Adrenal gland (tissue), 12 donors: Measurements from ENCODE around the gene LRRK2. TPM values are rescaled to one million over a fixed set of nuclear protein-coding genes. Genes with fewer than 3 reads are reported as not detected.

ENCODE experiments used
- DNase-seq, 7 donors: peaks; one replicate each; pipeline ENCODE4 v3.0.0-alpha.2; 2019 to 2020
- H3K27ac ChIP-seq, 5 donors: fragments of 200-600 bp; sonication (generic) in 4 of 5; 1 replicate in 3 of 5; 2 replicates in 2 of 5; pipeline versions ENCODE4 v1.5.1 to v1.8.0; 2016 to 2020; ENCODE audit warnings: mild to moderate bottlenecking in 1 of 5
- H3K27me3 ChIP-seq: fragments of 200-600 bp; 2 replicates; pipeline ENCODE4 v1.8.0; 2021
- H3K36me3 ChIP-seq, 2 donors: fragments of 200-600 bp; replicated peaks in 1 of 2; 1 replicate in 1 of 2; 2 replicates in 1 of 2; pipeline versions ENCODE4 v1.5.1 to v1.8.0; 2018 to 2022
- H3K4me1 ChIP-seq, 2 donors: fragments of 200-600 bp; replicated peaks in 1 of 2; 1 replicate in 1 of 2; 2 replicates in 1 of 2; pipeline versions ENCODE4 v1.5.1 to v1.8.0; 2018 to 2021
- H3K4me3 ChIP-seq, 4 donors: fragments of 200-600 bp; sonication (generic) in 3 of 4; one replicate each; pipeline ENCODE4 v1.5.1; 2016 to 2018
- H3K9me3 ChIP-seq, 3 donors: fragments of 200-600 bp; sonication (generic) in 1 of 3; replicated peaks in 1 of 3; 1 replicate in 2 of 3; 2 replicates in 1 of 3; pipeline versions ENCODE4 v1.5.1 to v1.8.0; 2016 to 2021
- POLR2A ChIP-seq, 2 donors: fragments of 450-650 bp; IDR thresholded peaks; one replicate each; pipeline ENCODE4 v1.6.1; 2017; ENCODE audit warnings: antibody characterized with exemption in 2 of 2, mild to moderate bottlenecking in 2 of 2, moderate library complexity in 1 of 2
- WGBS, 4 donors: extraction: QIAGEN DNeasy Blood & Tissue Kit in 2 of 4; methylation state at CpG; one replicate each; pipeline versions ENCODE4 v1.1.5 to v1.1.7; 2013 to 2017; 5-methylcytosine and 5-hydroxymethylcytosine counted together
- intact Hi-C, 2 donors: fragments of 100-400 bp; cut with DNase I; formaldehyde crosslinking; loops; one replicate each; pipeline versions ENCODE4 v1.14.1 to v1.15.0; 2022 to 2023
- polyA plus RNA-seq, 3 donors: library from polyadenylated mRNA; stranded (reverse); fragments of 200-250 nt in 2 of 3; fragments of 350-450 nt in 1 of 3; fragmentation: Illumina TruSeq in 1 of 3; extraction: RNeasy Lipid Tissue Mini Kit (QIAGEN cat#74804) in 1 of 3; gene quantifications; one replicate each; pipeline ENCODE4 v1.2.3, GENCODE V29; 2013 to 2014
- total RNA-seq, 9 donors: library from RNA; depleted of rRNA in 4 of 9; stranded (reverse); fragments of >200 nt in 4 of 9; fragments of 120-200 nt in 1 of 9; fragmentation: NEBNext Ultra II Directional in 1 of 9; extraction: Animal tissue kit (Norgen Biotek cat#: 25700) in 1 of 9; gene quantifications; one replicate each; pipeline versions ENCODE4 v1.1.0 to v1.2.4, GENCODE V29; 2013 to 2023
- TF ChIP-seq, protein P1 (sequence below), 6 experiments: fragments of 450-650 bp in 4 of 6; fragments of 200-600 bp in 2 of 6; sonication (generic) in 1 of 6; IDR thresholded peaks; 1 replicate in 5 of 6; 2 replicates in 1 of 6; pipeline versions ENCODE4 v1.5.1 to v1.8.0; 2016 to 2021; ENCODE audit warnings: antibody characterized with exemption in 6 of 6, mild to moderate bottlenecking in 2 of 6, moderate library complexity in 1 of 6
- donor health status: healthy with polysubstance abuse.
- donor health status: Bipolar disorder and iron deficiency.
- donor health status: DM: yes; HTN: yes; CAD: no.
- donor health status: DM: no; HTN: no; CAD: no.
- donor health status: DM: no; HTN: no; CAD: no.
- donor health status: DM: yes; HTN: yes; CAD: no.

The LRRK2 gene
- total and polyA plus RNA-seq, 12 donors = 2.6 to 25.6 (median 12.2) TPM

DNA sequence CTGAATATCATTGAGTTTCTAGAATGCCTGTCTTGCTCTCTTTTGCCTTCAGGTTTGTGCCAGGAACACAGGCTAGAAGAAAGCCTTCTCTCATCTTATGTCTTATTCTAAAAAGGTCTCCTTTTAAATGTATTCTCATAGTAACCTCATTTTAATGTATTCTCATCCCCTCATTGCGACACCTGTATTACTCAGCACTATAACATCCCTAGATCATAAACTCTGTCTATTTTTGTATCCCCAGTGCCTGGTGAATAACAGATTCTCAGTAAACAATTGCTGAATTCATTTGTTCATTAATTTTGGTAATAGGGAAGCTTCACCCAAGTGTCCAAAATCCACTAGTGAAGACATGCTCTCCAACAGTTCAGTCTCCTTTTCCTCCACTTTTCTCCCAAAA lies 8.8 kb upstream of the LRRK2 start:
- Histone ChIP-seq H3K27ac (no peak overlapping the region), H3K4me3 (no peak overlapping the region), H3K36me3 (no peaks in the 10 kb centered on the region), H3K4me1 (no peaks in the 10 kb centered on the region), H3K27me3 (no peaks in the 10 kb centered on the region), H3K9me3 (no peaks in the 10 kb centered on the region)
- 90 to 100% (median 95%) methylated on average over 1 of the region's 1 CpG for WGBS, 4 donors
- no peak for DNase-seq
- TF ChIP-seq, protein P1, sequence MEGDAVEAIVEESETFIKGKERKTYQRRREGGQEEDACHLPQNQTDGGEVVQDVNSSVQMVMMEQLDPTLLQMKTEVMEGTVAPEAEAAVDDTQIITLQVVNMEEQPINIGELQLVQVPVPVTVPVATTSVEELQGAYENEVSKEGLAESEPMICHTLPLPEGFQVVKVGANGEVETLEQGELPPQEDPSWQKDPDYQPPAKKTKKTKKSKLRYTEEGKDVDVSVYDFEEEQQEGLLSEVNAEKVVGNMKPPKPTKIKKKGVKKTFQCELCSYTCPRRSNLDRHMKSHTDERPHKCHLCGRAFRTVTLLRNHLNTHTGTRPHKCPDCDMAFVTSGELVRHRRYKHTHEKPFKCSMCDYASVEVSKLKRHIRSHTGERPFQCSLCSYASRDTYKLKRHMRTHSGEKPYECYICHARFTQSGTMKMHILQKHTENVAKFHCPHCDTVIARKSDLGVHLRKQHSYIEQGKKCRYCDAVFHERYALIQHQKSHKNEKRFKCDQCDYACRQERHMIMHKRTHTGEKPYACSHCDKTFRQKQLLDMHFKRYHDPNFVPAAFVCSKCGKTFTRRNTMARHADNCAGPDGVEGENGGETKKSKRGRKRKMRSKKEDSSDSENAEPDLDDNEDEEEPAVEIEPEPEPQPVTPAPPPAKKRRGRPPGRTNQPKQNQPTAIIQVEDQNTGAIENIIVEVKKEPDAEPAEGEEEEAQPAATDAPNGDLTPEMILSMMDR (IDR thresholded peaks at IDR 0.05) = no peak
- TF ChIP-seq POLR2A (IDR thresholded peaks at IDR 0.05) = no peak
- intact Hi-C loops = no loop called here

DNA sequence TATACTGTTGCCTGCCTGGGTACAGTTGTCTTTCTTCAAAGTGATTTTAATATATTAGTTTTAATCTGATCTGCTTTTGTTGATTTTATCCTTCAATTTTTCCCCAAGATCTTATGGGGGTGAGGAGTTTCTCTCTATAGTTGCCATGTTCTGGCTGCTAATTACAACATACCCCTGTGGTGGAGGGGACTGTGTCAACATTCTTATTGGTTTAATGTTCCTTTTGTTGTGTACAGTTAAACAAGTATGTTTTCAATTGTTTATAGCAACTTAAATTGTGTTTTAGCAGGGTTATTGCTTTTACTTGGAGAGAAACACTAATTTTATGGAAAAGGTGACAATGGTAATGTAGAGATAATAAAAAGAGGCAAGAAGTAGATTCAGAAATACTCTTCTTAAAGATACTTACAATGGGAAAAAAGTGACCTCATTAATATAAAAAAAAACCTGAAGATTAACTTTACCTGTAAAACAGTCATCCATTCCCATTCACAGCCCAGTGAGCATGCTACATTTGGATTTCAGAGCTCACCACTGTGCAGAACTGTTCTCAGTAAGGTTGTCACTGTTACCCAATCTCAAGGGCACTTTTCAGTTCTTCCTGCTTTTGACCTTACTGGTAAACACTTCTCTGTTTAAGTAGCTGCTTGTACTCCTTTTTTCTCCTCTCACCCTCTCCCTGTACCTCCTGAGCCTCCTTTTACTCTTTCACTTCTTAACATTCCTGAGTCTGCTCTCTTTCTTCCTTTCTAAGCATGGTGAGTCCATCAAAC lies 8.1 kb upstream of the LRRK2 start:
- Histone ChIP-seq H3K4me1 (no peaks in the 10 kb centered on the region), H3K36me3 (no peaks in the 10 kb centered on the region), H3K9me3 (no peaks in the 10 kb centered on the region), H3K27me3 (no peaks in the 10 kb centered on the region), H3K27ac (no peak overlapping the region), H3K4me3 (no peak overlapping the region)
- DNase-seq = no peak
- intact Hi-C loops = no loop called here
- TF ChIP-seq POLR2A (IDR thresholded peaks at IDR 0.05) = no peak
- TF ChIP-seq, protein P1 (IDR thresholded peaks at IDR 0.05) = no peak

DNA sequence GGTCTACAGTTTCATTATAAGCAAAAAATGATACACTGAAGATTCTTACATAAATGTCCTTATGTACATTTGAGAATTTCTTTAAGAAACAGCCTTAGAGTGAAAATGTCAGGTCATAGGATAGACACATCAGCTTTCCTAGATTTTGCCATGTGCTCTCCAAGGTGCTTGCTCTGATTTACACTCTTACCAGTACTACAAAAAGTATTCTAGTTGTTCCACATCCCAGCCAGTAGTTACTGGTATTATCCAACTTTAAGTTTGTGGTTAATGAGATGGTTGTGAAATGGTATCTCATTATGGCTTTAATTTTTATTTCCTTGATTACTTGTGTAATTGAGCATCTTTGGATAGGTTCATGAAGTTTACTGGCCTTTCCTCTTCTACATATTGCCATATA lies 5.0 kb upstream of the LRRK2 start:
- intact Hi-C loops = loop anchor here in 1 of 2 donors (10.0 kb wide), 1 partner anchor 65 kb away; no protein-coding TSS in a partner anchor
- no peaks in the 10 kb centered on the region for H3K9me3 ChIP-seq
- H3K27ac ChIP-seq = no peak overlapping the region
- no peak for DNase-seq
- no peak overlapping the region for H3K4me3 ChIP-seq
- TF ChIP-seq POLR2A (IDR thresholded peaks at IDR 0.05) = no peak
- TF ChIP-seq, protein P1 (IDR thresholded peaks at IDR 0.05) = no peak
- H3K4me1 ChIP-seq = peaks cover 7 to 8% of the 10 kb centered on the region in 2 donors
- no peaks in the 10 kb centered on the region for H3K27me3 ChIP-seq
- no peaks in the 10 kb centered on the region for H3K36me3 ChIP-seq

DNA sequence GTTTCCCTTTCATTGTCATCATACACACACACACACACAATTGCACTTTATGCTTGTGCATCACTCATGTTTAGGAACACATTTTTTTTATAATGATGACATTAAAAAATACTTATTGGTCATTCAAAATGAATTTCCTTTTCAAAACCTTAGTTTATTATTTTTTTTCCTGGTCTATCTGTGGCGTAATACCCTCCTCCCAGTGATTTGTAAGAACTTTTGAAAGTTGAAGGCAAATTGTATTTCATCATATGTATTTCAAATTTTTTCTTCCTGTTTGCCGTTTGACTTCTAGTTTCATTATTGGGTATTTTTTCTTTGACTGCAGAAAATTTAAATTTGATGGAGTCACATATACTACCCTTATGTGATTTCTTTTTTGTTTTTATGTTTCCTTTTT lies 2.5 kb upstream of the LRRK2 start:
- H3K4me1 ChIP-seq = peaks cover 14 to 24% of the 10 kb centered on the region in 2 donors
- TF ChIP-seq, protein P1 (IDR thresholded peaks at IDR 0.05) = no peak
- no peak for TF ChIP-seq POLR2A (IDR thresholded peaks at IDR 0.05)
- H3K4me3 ChIP-seq = no peak overlapping the region
- no peaks in the 10 kb centered on the region for H3K9me3 ChIP-seq
- H3K36me3 ChIP-seq = no peaks in the 10 kb centered on the region
- no peaks in the 10 kb centered on the region for H3K27me3 ChIP-seq
- WGBS, 4 donors = 65 to 82% (median 78%) methylated on average over 2 of the region's 2 CpGs
- intact Hi-C loops = loop anchor here in 1 of 2 donors (10.0 kb wide), 1 partner anchor 67 kb away; no protein-coding TSS in a partner anchor
- DNase-seq = no peak
- no peak overlapping the region for H3K27ac ChIP-seq
